Measurements from ENCODE around the gene UHMK1. TPM values are rescaled to one million over a fixed set of nuclear protein-coding genes. Genes with fewer than 3 reads are reported as not detected.
"Not testable (repeated sequence)": the region's sequence is repeated elsewhere in the genome, so short reads cannot be mapped to it uniquely, and the experiment has no call there.

Gene UHMK1
- total RNA-seq, 6 donors from 2014 or later, result 19.3 to 68.2 (median 45.6) TPM

GRCh38 chr1:162566870-162567269 lies 69.3 kb downstream of the UHMK1 start:
- DNase-seq (no peak), ATAC-seq (ENCODE audit: low FRiP score in 2 of 2) (no peak)
- Histone ChIP-seq H3K36me3 (peaks cover 0 to 16% (median 2%) of the 10 kb centered on the region in 4 donors), H3K4me1 (peaks cover 13 to 18% (median 16%) of the 10 kb centered on the region in 4 donors), H3K4me3 (no peak overlapping the region), H3K27me3 (no peaks in the 10 kb centered on the region), H3K27ac (no peak overlapping the region), H3K9me3 (no peaks in the 10 kb centered on the region)
- WGBS, 2 donors, result 91 to 92% methylated on average over 1 of the region's 1 CpG
- TF ChIP-seq POLR2AphosphoS5 (IDR thresholded peaks at IDR 0.05), result no peak
- TF ChIP-seq CTCF (IDR thresholded peaks at IDR 0.05), result no peak
- no peak for TF ChIP-seq EP300 (IDR thresholded peaks at IDR 0.05)
- TF ChIP-seq POLR2A (IDR thresholded peaks at IDR 0.05), result no peak

- H3K4me3 ChIP-seq, result no peak overlapping the region
- no peaks in the 10 kb centered on the region for H3K27me3 ChIP-seq
- peak overlapping the region in 2 of 4 donors; percentile 32 to 37 for H3K27ac ChIP-seq
- peaks cover 0 to 16% (median 2%) of the 10 kb centered on the region in 4 donors for H3K36me3 ChIP-seq
- TF ChIP-seq CTCF (IDR thresholded peaks at IDR 0.05) (no peak), POLR2AphosphoS5 (IDR thresholded peaks at IDR 0.05) (no peak), POLR2A (IDR thresholded peaks at IDR 0.05) (no peak), EP300 (IDR thresholded peaks at IDR 0.05) (no peak)
- ATAC-seq (ENCODE audit: low FRiP score in 2 of 2) (no peak), DNase-seq (no peak)
- H3K4me1 ChIP-seq, result peaks cover 0 to 19% (median 8%) of the 10 kb centered on the region in 4 donors
- 39 to 44% methylated on average over 4 of the region's 4 CpGs for WGBS, 2 donors
- H3K9me3 ChIP-seq, result no peaks in the 10 kb centered on the region
Observed at GRCh38 chr1:162568802-162569201, 71.2 kb downstream of the UHMK1 start.

GRCh38 chr1:162570718-162571117 lies 73.1 kb downstream of the UHMK1 start:
- peaks cover 0 to 19% (median 8%) of the 10 kb centered on the region in 4 donors for H3K4me1 ChIP-seq
- H3K27me3 ChIP-seq, result no peaks in the 10 kb centered on the region
- H3K9me3 ChIP-seq, result no peaks in the 10 kb centered on the region
- H3K27ac ChIP-seq, result no peak overlapping the region
- ATAC-seq (ENCODE audit: low FRiP score in 2 of 2) (peak in 1 of 2 donors; percentile 16), DNase-seq (no peak)
- no peak for TF ChIP-seq POLR2AphosphoS5 (IDR thresholded peaks at IDR 0.05)
- no peak for TF ChIP-seq POLR2A (IDR thresholded peaks at IDR 0.05)
- TF ChIP-seq EP300 (IDR thresholded peaks at IDR 0.05), result no peak
- TF ChIP-seq CTCF (IDR thresholded peaks at IDR 0.05), result no peak
- H3K4me3 ChIP-seq, result no peak overlapping the region
- WGBS, 2 donors, result 78 to 90% methylated on average over 1 of the region's 1 CpG
- peaks cover 0 to 16% (median 2%) of the 10 kb centered on the region in 4 donors for H3K36me3 ChIP-seq

GRCh38 chr1:162571121-162571520 lies 73.5 kb downstream of the UHMK1 start:
- not testable (repeated sequence) for H3K27me3 ChIP-seq; DNase-seq; H3K4me3 ChIP-seq; H3K9me3 ChIP-seq; H3K27ac ChIP-seq; ATAC-seq (ENCODE audit: low FRiP score in 2 of 2)
- 85 to 95% methylated on average over 7 of the region's 7 CpGs for WGBS, 2 donors
- H3K4me1 ChIP-seq, result peaks cover 0 to 19% (median 8%) of the 10 kb centered on the region in 4 donors
- peaks cover 0 to 14% (median 2%) of the 10 kb centered on the region in 4 donors for H3K36me3 ChIP-seq

GRCh38 chr1:162571696-162572095 lies 74.1 kb downstream of the UHMK1 start:
- peaks cover 0 to 8% (median 1%) of the 10 kb centered on the region in 4 donors for H3K36me3 ChIP-seq
- no peaks in the 10 kb centered on the region for H3K27me3 ChIP-seq
- H3K9me3 ChIP-seq, result no peaks in the 10 kb centered on the region
- DNase-seq (no peak), ATAC-seq (ENCODE audit: low FRiP score in 2 of 2) (no peak)
- H3K4me3 ChIP-seq, result no peak overlapping the region
- WGBS, 2 donors, result 46 to 68% methylated on average over 1 of the region's 1 CpG
- H3K27ac ChIP-seq, result peak overlapping the region in 1 of 4 donors; percentile 9
- H3K4me1 ChIP-seq, result peaks cover 0 to 19% (median 8%) of the 10 kb centered on the region in 4 donors
- TF ChIP-seq CTCF (IDR thresholded peaks at IDR 0.05) (no peak), POLR2AphosphoS5 (IDR thresholded peaks at IDR 0.05) (no peak), POLR2A (IDR thresholded peaks at IDR 0.05) (no peak), EP300 (IDR thresholded peaks at IDR 0.05) (no peak)

Data from upper lobe of left lung (tissue), 6 donors.